Measurements from ENCODE around the gene MYLK4. TPM values are rescaled to one million over a fixed set of nuclear protein-coding genes. Genes with fewer than 3 reads are reported as not detected.

MYLK4 gene
- total RNA-seq, 1 experiment from 2014 or later: 0.73 TPM

DNA sequence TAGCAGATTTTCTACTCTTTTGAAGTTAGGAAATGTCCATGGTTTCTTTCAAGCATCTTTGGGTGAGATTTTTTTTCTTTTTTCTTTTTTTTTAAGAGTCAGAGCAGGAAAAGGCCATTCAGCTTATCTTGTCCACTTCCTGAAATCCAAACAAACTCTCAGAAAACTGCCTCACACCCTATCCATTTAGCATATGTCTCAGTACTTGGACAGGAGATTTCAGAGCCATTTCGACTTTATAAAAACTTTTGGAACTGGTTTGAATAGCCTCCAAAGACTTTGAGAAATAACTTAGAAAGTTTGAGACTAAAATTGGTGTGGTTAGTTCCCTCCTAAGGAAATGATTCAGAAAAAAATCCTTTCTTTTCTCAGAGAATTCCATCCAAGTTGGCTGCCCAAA, 125.1 kb downstream of the MYLK4 start:
- H3K4me1 Mint-ChIP-seq (ENCODE audit: low read depth, unreplicated experiment): peaks cover 14% of the 10 kb centered on the region

GRCh38 chr6:2624177-2624576, 126.5 kb downstream of the MYLK4 start:
- no peak overlapping the region for H3K4me3 Mint-ChIP-seq (ENCODE audit: low read depth, unreplicated experiment)
- CTCF ChIA-PET: interaction anchor here (1.5 kb wide), 1 partner anchor 81 kb away, joined by 3 read pairs; no protein-coding TSS in a partner anchor
- H3K36me3 Mint-ChIP-seq (ENCODE audit: insufficient read depth, unreplicated experiment): no peaks in the 10 kb centered on the region
- peaks cover 7% of the 10 kb centered on the region for H3K4me1 Mint-ChIP-seq (ENCODE audit: low read depth, unreplicated experiment)
- TF ChIP-seq, protein P1, sequence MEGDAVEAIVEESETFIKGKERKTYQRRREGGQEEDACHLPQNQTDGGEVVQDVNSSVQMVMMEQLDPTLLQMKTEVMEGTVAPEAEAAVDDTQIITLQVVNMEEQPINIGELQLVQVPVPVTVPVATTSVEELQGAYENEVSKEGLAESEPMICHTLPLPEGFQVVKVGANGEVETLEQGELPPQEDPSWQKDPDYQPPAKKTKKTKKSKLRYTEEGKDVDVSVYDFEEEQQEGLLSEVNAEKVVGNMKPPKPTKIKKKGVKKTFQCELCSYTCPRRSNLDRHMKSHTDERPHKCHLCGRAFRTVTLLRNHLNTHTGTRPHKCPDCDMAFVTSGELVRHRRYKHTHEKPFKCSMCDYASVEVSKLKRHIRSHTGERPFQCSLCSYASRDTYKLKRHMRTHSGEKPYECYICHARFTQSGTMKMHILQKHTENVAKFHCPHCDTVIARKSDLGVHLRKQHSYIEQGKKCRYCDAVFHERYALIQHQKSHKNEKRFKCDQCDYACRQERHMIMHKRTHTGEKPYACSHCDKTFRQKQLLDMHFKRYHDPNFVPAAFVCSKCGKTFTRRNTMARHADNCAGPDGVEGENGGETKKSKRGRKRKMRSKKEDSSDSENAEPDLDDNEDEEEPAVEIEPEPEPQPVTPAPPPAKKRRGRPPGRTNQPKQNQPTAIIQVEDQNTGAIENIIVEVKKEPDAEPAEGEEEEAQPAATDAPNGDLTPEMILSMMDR (IDR thresholded peaks at IDR 0.05; ENCODE audit: unreplicated experiment): no peak
- H3K9me3 Mint-ChIP-seq (ENCODE audit: low read depth, unreplicated experiment): no peaks in the 10 kb centered on the region
- DNase-seq: no peak
- H3K27ac Mint-ChIP-seq (ENCODE audit: unreplicated experiment): no peak overlapping the region
- BruUV-seq (replicated peaks): no TSS peak
- peaks cover 9% of the 10 kb centered on the region for H3K27me3 Mint-ChIP-seq (ENCODE audit: unreplicated experiment)
- intact Hi-C loops (cut with micrococcal nuclease; ENCODE audit: unreplicated experiment): no loop called here

More for the DNA sequence above, 125.1 kb downstream of the MYLK4 start:
- TF ChIP-seq, protein P1 (IDR thresholded peaks at IDR 0.05; ENCODE audit: unreplicated experiment): no peak
- Mint-ChIP-seq H3K4me3 (ENCODE audit: low read depth, unreplicated experiment) (no peak overlapping the region), H3K9me3 (ENCODE audit: low read depth, unreplicated experiment) (no peaks in the 10 kb centered on the region), H3K27me3 (ENCODE audit: unreplicated experiment) (no peaks in the 10 kb centered on the region), H3K27ac (ENCODE audit: unreplicated experiment) (no peak overlapping the region), H3K36me3 (ENCODE audit: insufficient read depth, unreplicated experiment) (peaks cover 4% of the 10 kb centered on the region)
- no TSS peak for BruUV-seq (replicated peaks)
- no peak for DNase-seq
- intact Hi-C loops (cut with micrococcal nuclease; ENCODE audit: unreplicated experiment): no loop called here
- CTCF ChIA-PET: no interaction called here

DNA sequence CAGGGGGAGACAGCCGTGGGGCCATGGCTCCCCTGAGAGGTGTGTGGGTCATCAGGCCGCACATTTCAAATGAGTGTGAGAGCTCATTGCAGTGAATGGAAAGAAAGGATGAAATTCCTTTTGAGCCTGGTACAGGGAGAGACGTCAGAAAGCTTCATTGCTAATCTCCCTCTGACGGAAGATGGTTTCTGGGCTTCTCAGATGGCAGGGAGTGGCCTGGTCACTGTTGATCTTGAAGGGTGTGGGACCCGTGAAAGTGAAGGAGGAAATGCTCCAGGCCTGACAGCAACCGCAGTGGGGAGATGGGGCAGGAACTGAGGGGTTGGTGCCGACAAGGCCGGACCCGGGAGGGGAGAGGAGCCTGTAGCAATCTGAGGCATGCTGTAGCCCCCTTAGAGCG, 127.4 kb downstream of the MYLK4 start:
- H3K4me3 Mint-ChIP-seq (ENCODE audit: low read depth, unreplicated experiment): no peak overlapping the region

GRCh38 chr6:2622671-2623070, 128.1 kb downstream of the MYLK4 start:
- Mint-ChIP-seq H3K9me3 (ENCODE audit: low read depth, unreplicated experiment) (no peaks in the 10 kb centered on the region), H3K4me1 (ENCODE audit: low read depth, unreplicated experiment) (peaks cover 7% of the 10 kb centered on the region), H3K27me3 (ENCODE audit: unreplicated experiment) (peaks cover 15% of the 10 kb centered on the region), H3K36me3 (ENCODE audit: insufficient read depth, unreplicated experiment) (no peaks in the 10 kb centered on the region), H3K4me3 (ENCODE audit: low read depth, unreplicated experiment) (no peak overlapping the region), H3K27ac (ENCODE audit: unreplicated experiment) (no peak overlapping the region)
- no peak for DNase-seq
- TF ChIP-seq, protein P1 (IDR thresholded peaks at IDR 0.05; ENCODE audit: unreplicated experiment): no peak
- intact Hi-C loops (cut with micrococcal nuclease; ENCODE audit: unreplicated experiment): no loop called here
- CTCF ChIA-PET: interaction anchor here (1.5 kb wide), 1 partner anchor 80 kb away, joined by 3 read pairs; no protein-coding TSS in a partner anchor
- no TSS peak for BruUV-seq (replicated peaks)

More for the DNA sequence above, 127.4 kb downstream of the MYLK4 start:
- Mint-ChIP-seq H3K36me3 (ENCODE audit: insufficient read depth, unreplicated experiment) (no peaks in the 10 kb centered on the region), H3K4me1 (ENCODE audit: low read depth, unreplicated experiment) (peaks cover 7% of the 10 kb centered on the region), H3K9me3 (ENCODE audit: low read depth, unreplicated experiment) (no peaks in the 10 kb centered on the region), H3K27ac (ENCODE audit: unreplicated experiment) (no peak overlapping the region), H3K27me3 (ENCODE audit: unreplicated experiment) (peaks cover 15% of the 10 kb centered on the region)
- TF ChIP-seq, protein P1 (IDR thresholded peaks at IDR 0.05; ENCODE audit: unreplicated experiment): no peak
- CTCF ChIA-PET: interaction anchor here (1.5 kb wide), 1 partner anchor 81 kb away, joined by 3 read pairs; no protein-coding TSS in a partner anchor
- no peak for DNase-seq
- intact Hi-C loops (cut with micrococcal nuclease; ENCODE audit: unreplicated experiment): no loop called here
- no TSS peak for BruUV-seq (replicated peaks)
